DOHH2 (cell line): ENCODE data around the gene SLC34A3.

Experiments
- H3F3A ChIP-seq: fragments of 200-600 bp; sonication (generic), shearing (Covaris generic); 2 replicates; pipeline ENCODE4 v1.6.0; 2016; ENCODE audit warnings: antibody characterized with exemption, mild to moderate bottlenecking; ENCODE audit not compliant: control insufficient read depth, insufficient read depth
- H3K27ac ChIP-seq: fragments of 200-600 bp; sonication (generic); 2 replicates; pipeline ENCODE4 v1.5.1; 2014; ENCODE audit warnings: low read depth, mild to moderate bottlenecking, low read length, moderate library complexity
- H3K27me3 ChIP-seq: fragments of 200-600 bp; sonication (generic); 2 replicates; pipeline ENCODE4 v1.6.1; 2014; ENCODE audit warnings: mild to moderate bottlenecking, low read length, mixed read lengths; ENCODE audit not compliant: control insufficient read depth
- H3K36me3 ChIP-seq: fragments of 200-600 bp; sonication (generic); 2 replicates; pipeline ENCODE4 v1.6.1; 2014; ENCODE audit warnings: mild to moderate bottlenecking, low read length, moderate library complexity, mixed read lengths; ENCODE audit not compliant: control insufficient read depth
- H3K4me1 ChIP-seq: fragments of 200-600 bp; sonication (generic); 2 replicates; pipeline ENCODE4 v1.6.1; 2014; ENCODE audit warnings: mild to moderate bottlenecking, low read length, mixed read lengths; ENCODE audit not compliant: control insufficient read depth
- H3K4me2 ChIP-seq: fragments of 200-600 bp; sonication (generic); 2 replicates; pipeline ENCODE4 v1.6.0; 2014; ENCODE audit warnings: mild to moderate bottlenecking, low read length, moderate library complexity
- H3K4me3 ChIP-seq: fragments of 200-600 bp; sonication (generic); 2 replicates; pipeline ENCODE4 v1.5.1; 2014; ENCODE audit warnings: mild to moderate bottlenecking, low read length, mixed read lengths
- H3K79me2 ChIP-seq: fragments of 200-600 bp; sonication (generic); 2 replicates; pipeline ENCODE4 v1.6.1; 2014; ENCODE audit warnings: mild to moderate bottlenecking, low read length, mixed read lengths; ENCODE audit not compliant: control insufficient read depth
- H3K9me2 ChIP-seq: fragments of 200-600 bp; sonication (generic); replicated peaks from 2 replicates; pipeline ENCODE4 v1.6.1; 2014; ENCODE audit warnings: mild to moderate bottlenecking, low read length, mixed read lengths; ENCODE audit not compliant: control insufficient read depth
- H3K9me3 ChIP-seq: fragments of 200-600 bp; sonication (generic); 2 replicates; pipeline ENCODE4 v1.6.1; 2014; ENCODE audit warnings: antibody characterized with exemption, low read length, mixed read lengths; ENCODE audit not compliant: control insufficient read depth, insufficient read depth
- H4K20me1 ChIP-seq: fragments of 200-600 bp; sonication (generic); 2 replicates; pipeline ENCODE4 v1.6.0; 2014; ENCODE audit warnings: low read depth, mild to moderate bottlenecking, antibody characterized with exemption, low read length, moderate library complexity; ENCODE audit not compliant: control insufficient read depth, insufficient read depth
- CTCF ChIP-seq: fragments of 200-600 bp; sonication (generic); IDR thresholded peaks from one replicate; pipeline ENCODE4 v1.5.1; 2014; ENCODE audit warnings: antibody characterized with exemption, mild to moderate bottlenecking, low read depth, low read length; ENCODE audit not compliant: poor library complexity, severe bottlenecking
- EZH2phosphoT487 ChIP-seq: fragments of 200-600 bp; sonication (generic); IDR thresholded peaks from 2 replicates; pipeline ENCODE4 v1.6.1; 2017; ENCODE audit warnings: borderline replicate concordance, mild to moderate bottlenecking, antibody characterized with exemption, low read length, moderate library complexity, mixed read lengths

The SLC34A3 gene

GRCh38 chr9:137188490-137189296, 42.0 kb upstream of the SLC34A3 start, which contains the start of the genes ANAPC2 and SSNA1:
TSS of gene ANAPC2 (minus strand) at chr9:137188560. CDS start at chr9:137188532, 28 bp downstream.
TSS of gene SSNA1 (plus strand) at chr9:137188676. CDS start at chr9:137188727, 51 bp downstream.
- peak; percentile 70 for TF ChIP-seq CTCF
- no peak for TF ChIP-seq EZH2phosphoT487
- Histone ChIP-seq H3K9me2 (no peaks in the 10 kb centered on the region), H3K4me1 (peaks cover 29% of the 10 kb centered on the region), H3K9me3 (no peaks in the 10 kb centered on the region), H3K36me3 (peaks cover 52% of the 10 kb centered on the region), H3F3A (no peaks in the 10 kb centered on the region), H3K4me2 (peak within 1 kb of the TSS; percentile 72), H3K4me3 (peak within 1 kb of the TSS; percentile 95), H3K79me2 (peaks cover 59% of the 10 kb centered on the region), H3K27ac (peak within 1 kb of the TSS; percentile 83), H4K20me1 (no peaks in the 10 kb centered on the region), H3K27me3 (no peaks in the 10 kb centered on the region)

GRCh38 chr9:137189297-137190295, 41.1 kb upstream of the SLC34A3 start:
- TF ChIP-seq EZH2phosphoT487 (no peak), CTCF (no peak)
- Histone ChIP-seq H3K4me2 (peak overlapping the region; percentile 72), H4K20me1 (no peaks in the 10 kb centered on the region), H3K36me3 (peaks cover 49% of the 10 kb centered on the region), H3K9me3 (no peaks in the 10 kb centered on the region), H3K4me1 (peaks cover 29% of the 10 kb centered on the region), H3K79me2 (peaks cover 59% of the 10 kb centered on the region), H3K4me3 (peak overlapping the region; percentile 95), H3K27me3 (no peaks in the 10 kb centered on the region), H3K9me2 (no peaks in the 10 kb centered on the region), H3F3A (no peaks in the 10 kb centered on the region), H3K27ac (peak overlapping the region; percentile 83)

- no peak overlapping the region for H3K27ac ChIP-seq
- H3K4me2 ChIP-seq, result peak overlapping the region; percentile 72
- H3K4me3 ChIP-seq, result peak overlapping the region; percentile 95
- H3K9me2 ChIP-seq, result no peaks in the 10 kb centered on the region
- H3K4me1 ChIP-seq, result peaks cover 29% of the 10 kb centered on the region
- H4K20me1 ChIP-seq, result no peaks in the 10 kb centered on the region
- no peaks in the 10 kb centered on the region for H3K27me3 ChIP-seq
- no peaks in the 10 kb centered on the region for H3K9me3 ChIP-seq
- H3K79me2 ChIP-seq, result peaks cover 54% of the 10 kb centered on the region
- peaks cover 44% of the 10 kb centered on the region for H3K36me3 ChIP-seq
- TF ChIP-seq CTCF (no peak), EZH2phosphoT487 (no peak)
- H3F3A ChIP-seq, result no peaks in the 10 kb centered on the region
Measured at GRCh38 chr9:137190315-137190856, 40.3 kb upstream of the SLC34A3 start.
